Prostate gland (tissue), 2 donors: ENCODE results near the gene IL36A.

Experiments used
- POLR2AphosphoS5 ChIP-seq: sonication (generic); formaldehyde crosslinking; IDR thresholded peaks from one replicate; pipeline ENCODE4 v1.6.1; 2017; ENCODE audit warnings: antibody characterized with exemption
- TF ChIP-seq, protein P1 (sequence below), 4 experiments: fragments of 200-600 bp in 2 of 4; fragments of 450-650 bp in 2 of 4; sonication (generic) in 2 of 4; IDR thresholded peaks; 1 replicate in 3 of 4; 2 replicates in 1 of 4; pipeline ENCODE4 v1.5.1; 2016 to 2019; ENCODE audit warnings: antibody characterized with exemption in 4 of 4, mild to moderate bottlenecking in 2 of 4, moderate library complexity in 2 of 4

GRCh38 chr2:113046465-113046864 lies 41.2 kb downstream of the IL36A start:
- TF ChIP-seq, protein P1, sequence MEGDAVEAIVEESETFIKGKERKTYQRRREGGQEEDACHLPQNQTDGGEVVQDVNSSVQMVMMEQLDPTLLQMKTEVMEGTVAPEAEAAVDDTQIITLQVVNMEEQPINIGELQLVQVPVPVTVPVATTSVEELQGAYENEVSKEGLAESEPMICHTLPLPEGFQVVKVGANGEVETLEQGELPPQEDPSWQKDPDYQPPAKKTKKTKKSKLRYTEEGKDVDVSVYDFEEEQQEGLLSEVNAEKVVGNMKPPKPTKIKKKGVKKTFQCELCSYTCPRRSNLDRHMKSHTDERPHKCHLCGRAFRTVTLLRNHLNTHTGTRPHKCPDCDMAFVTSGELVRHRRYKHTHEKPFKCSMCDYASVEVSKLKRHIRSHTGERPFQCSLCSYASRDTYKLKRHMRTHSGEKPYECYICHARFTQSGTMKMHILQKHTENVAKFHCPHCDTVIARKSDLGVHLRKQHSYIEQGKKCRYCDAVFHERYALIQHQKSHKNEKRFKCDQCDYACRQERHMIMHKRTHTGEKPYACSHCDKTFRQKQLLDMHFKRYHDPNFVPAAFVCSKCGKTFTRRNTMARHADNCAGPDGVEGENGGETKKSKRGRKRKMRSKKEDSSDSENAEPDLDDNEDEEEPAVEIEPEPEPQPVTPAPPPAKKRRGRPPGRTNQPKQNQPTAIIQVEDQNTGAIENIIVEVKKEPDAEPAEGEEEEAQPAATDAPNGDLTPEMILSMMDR (IDR thresholded peaks at IDR 0.05): no peak
- TF ChIP-seq POLR2AphosphoS5: no peak
